Transverse colon (tissue), 4 donors: ENCODE results near the gene GPR55. TPM values are rescaled to one million over a fixed set of nuclear protein-coding genes. Genes with fewer than 3 reads are reported as not detected.

Experiments used
- DNase-seq: peaks from one replicate; pipeline ENCODE4 v3.0.0-alpha.2; 2019
- H3K27ac ChIP-seq, 4 donors: fragments of 200-600 bp; sonication (generic); 2 replicates each; pipeline ENCODE4 v1.5.1; 2016 to 2018; ENCODE audit warnings: inconsistent platforms in 4 of 4
- H3K27me3 ChIP-seq: fragments of 200-600 bp; sonication (generic); 2 replicates; pipeline ENCODE4 v1.5.1; 2017; ENCODE audit warnings: inconsistent platforms
- H3K36me3 ChIP-seq, 4 donors: fragments of 200-600 bp; sonication (generic); 2 replicates each; pipeline ENCODE4 v1.5.1; 2017 to 2019; ENCODE audit warnings: inconsistent platforms in 4 of 4
- H3K4me1 ChIP-seq, 4 donors: fragments of 200-600 bp; sonication (generic); 2 replicates each; pipeline ENCODE4 v1.5.1; 2017 to 2020; ENCODE audit warnings: inconsistent platforms in 4 of 4
- H3K4me3 ChIP-seq, 4 donors: fragments of 200-600 bp; sonication (generic); 1 replicate in 1 of 4; 2 replicates in 3 of 4; pipeline versions ENCODE4 v1.5.1 to v1.6.1; 2017 to 2019; ENCODE audit warnings: inconsistent platforms in 4 of 4
- H3K9me3 ChIP-seq, 2 donors: fragments of 200-600 bp; sonication (generic); 2 replicates each; pipeline ENCODE4 v1.5.1; 2017 to 2019; ENCODE audit warnings: inconsistent platforms in 2 of 2
- EP300 ChIP-seq: sonication (generic); formaldehyde crosslinking; IDR thresholded peaks from one replicate; pipeline ENCODE4 v1.6.1; 2017; ENCODE audit warnings: antibody characterized with exemption, low read depth
- POLR2A ChIP-seq: fragments of 450-650 bp; IDR thresholded peaks from one replicate; pipeline ENCODE4 v1.6.1; 2016; ENCODE audit warnings: antibody characterized with exemption, mild to moderate bottlenecking, moderate library complexity
- POLR2AphosphoS5 ChIP-seq, 3 donors: sonication (generic); formaldehyde crosslinking; IDR thresholded peaks; one replicate each; pipeline ENCODE4 v1.6.1; 2016; ENCODE audit warnings: antibody characterized with exemption in 3 of 3
- WGBS, 2 donors: methylation state at CpG; one replicate each; pipeline ENCODE4 v1.1.5; 2018; ENCODE audit warnings: low coverage in 1 of 2; 5-methylcytosine and 5-hydroxymethylcytosine counted together
- in situ Hi-C, 4 donors: fragments of 200-750 bp; cut with MboI; loops; one replicate each; pipeline versions ENCODE4 v1.15.0 to v1.15.1; 2017; ENCODE audit warnings: low sequenced_read_pairs in 3 of 4, low pct_ligation_motif_present in 1 of 4, low pct_unique_long_range_greater_than_20kb in 1 of 4
- intact Hi-C: fragments of 100-400 bp; cut with DNase I; formaldehyde crosslinking; loops from one replicate; pipeline ENCODE4 v1.15.1; 2023; ENCODE audit warnings: low total_unique reads
- total RNA-seq, 4 donors: library from RNA; depleted of rRNA; stranded (reverse); fragments of >200 nt; gene quantifications; one replicate each; pipeline ENCODE4 v1.1.0, GENCODE V29; 2016
- TF ChIP-seq, protein P1 (sequence below), 5 experiments: fragments of 200-600 bp in 3 of 5; fragments of 450-650 bp in 2 of 5; sonication (generic) in 3 of 5; IDR thresholded peaks; 1 replicate in 2 of 5; 2 replicates in 3 of 5; pipeline ENCODE4 v1.5.1; 2016 to 2017; ENCODE audit warnings: antibody characterized with exemption in 5 of 5, inconsistent platforms in 3 of 5, mild to moderate bottlenecking in 2 of 5, moderate library complexity in 1 of 5

Gene GPR55
- total RNA-seq, 4 donors from 2014 or later: 0.40 to 16.1 (median 2.0) TPM

DNA sequence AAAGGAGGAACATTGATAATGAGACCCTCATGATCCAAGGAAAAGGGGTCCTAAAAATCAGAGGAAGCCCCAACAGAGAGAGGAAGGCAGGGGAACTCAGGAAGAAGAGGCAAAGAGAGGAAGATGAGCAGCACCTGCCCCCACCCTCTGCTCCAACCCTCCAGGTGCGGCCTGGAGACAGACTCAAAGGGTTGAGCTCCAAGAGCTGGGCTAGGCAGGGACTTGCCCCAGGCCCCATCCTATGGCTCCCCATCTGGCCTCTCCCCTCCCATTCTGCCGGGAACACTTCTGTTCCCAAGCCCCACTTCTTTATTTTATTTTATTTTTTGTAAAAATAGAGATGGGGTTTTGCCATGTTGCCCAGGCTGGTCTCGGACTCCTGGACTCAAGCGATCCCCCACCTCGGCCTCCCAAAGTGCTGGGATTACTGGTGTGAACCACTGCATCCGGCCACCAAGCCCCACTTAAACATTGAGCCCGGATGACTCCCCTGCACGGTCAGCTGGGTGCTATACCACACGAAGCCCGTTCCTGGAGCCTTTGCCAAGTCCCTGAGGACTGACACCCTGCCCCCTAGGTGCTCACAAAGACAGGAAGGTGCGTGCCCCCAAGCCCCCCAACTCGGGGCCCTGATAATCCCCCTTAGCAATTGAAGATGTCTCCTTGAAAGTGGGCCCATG, 3.8 kb upstream of the GPR55 start:
- 86% methylated on average over 11 of the region's 12 CpGs; no CpG with 5 or more reads in 1 of the 2 donors for WGBS, 2 donors
- Histone ChIP-seq H3K36me3 (no peaks in the 10 kb centered on the region), H3K4me1 (no peaks in the 10 kb centered on the region), H3K9me3 (no peaks in the 10 kb centered on the region), H3K27me3 (no peaks in the 10 kb centered on the region), H3K4me3 (no peak overlapping the region), H3K27ac (no peak overlapping the region)
- intact Hi-C loops (no loop called here), in situ Hi-C loops (no loop called here)
- peak; percentile 1 for DNase-seq
- no peak for TF ChIP-seq EP300
- TF ChIP-seq POLR2AphosphoS5 (IDR thresholded peaks at IDR 0.05): no peak
- TF ChIP-seq, protein P1, sequence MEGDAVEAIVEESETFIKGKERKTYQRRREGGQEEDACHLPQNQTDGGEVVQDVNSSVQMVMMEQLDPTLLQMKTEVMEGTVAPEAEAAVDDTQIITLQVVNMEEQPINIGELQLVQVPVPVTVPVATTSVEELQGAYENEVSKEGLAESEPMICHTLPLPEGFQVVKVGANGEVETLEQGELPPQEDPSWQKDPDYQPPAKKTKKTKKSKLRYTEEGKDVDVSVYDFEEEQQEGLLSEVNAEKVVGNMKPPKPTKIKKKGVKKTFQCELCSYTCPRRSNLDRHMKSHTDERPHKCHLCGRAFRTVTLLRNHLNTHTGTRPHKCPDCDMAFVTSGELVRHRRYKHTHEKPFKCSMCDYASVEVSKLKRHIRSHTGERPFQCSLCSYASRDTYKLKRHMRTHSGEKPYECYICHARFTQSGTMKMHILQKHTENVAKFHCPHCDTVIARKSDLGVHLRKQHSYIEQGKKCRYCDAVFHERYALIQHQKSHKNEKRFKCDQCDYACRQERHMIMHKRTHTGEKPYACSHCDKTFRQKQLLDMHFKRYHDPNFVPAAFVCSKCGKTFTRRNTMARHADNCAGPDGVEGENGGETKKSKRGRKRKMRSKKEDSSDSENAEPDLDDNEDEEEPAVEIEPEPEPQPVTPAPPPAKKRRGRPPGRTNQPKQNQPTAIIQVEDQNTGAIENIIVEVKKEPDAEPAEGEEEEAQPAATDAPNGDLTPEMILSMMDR (IDR thresholded peaks at IDR 0.05): no peak
- TF ChIP-seq POLR2A: no peak

DNA sequence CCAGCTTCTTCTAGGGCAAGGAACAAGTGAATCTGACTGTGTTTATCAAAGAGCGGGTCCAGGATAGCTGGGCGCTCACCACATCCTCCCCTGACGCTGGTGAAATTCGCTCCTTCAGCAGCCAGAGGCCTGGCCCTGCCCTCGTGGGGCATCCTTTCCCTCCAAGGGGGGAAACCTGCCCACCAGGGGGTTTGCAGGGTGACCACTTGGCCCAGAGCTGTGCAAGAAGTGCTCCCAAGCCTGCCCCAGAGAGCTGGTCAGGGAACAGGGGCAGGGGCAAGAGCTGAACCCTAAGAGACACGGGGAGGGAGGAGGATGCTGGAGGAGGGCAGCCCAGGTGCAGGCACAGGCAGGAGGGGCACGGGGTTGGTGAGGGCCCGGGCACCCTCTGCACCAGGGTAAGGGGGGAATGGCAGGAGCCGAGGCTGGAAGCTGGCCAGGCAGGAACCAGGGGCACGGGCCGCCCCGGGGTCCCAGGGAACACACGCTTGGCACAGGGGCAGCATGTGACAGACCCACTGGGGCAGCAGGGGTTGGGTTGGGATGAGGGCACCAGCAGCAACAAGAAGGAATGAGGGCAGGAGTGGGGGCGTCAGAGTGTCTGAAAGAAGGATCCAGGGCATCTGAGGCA, 2.8 kb upstream of the GPR55 start:
- intact Hi-C loops: no loop called here
- Histone ChIP-seq H3K27me3 (no peaks in the 10 kb centered on the region), H3K27ac (no peak overlapping the region), H3K4me3 (no peak overlapping the region), H3K9me3 (no peaks in the 10 kb centered on the region), H3K4me1 (no peaks in the 10 kb centered on the region), H3K36me3 (no peaks in the 10 kb centered on the region)
- WGBS, 2 donors: 82% methylated on average over 14 of the region's 14 CpGs; no CpG with 5 or more reads in 1 of the 2 donors
- peak; percentile 7 for DNase-seq
- in situ Hi-C loops: no loop called here
- TF ChIP-seq EP300: no peak
- TF ChIP-seq, protein P1 (IDR thresholded peaks at IDR 0.05): no peak
- no peak for TF ChIP-seq POLR2A
- no peak for TF ChIP-seq POLR2AphosphoS5 (IDR thresholded peaks at IDR 0.05)

DNA sequence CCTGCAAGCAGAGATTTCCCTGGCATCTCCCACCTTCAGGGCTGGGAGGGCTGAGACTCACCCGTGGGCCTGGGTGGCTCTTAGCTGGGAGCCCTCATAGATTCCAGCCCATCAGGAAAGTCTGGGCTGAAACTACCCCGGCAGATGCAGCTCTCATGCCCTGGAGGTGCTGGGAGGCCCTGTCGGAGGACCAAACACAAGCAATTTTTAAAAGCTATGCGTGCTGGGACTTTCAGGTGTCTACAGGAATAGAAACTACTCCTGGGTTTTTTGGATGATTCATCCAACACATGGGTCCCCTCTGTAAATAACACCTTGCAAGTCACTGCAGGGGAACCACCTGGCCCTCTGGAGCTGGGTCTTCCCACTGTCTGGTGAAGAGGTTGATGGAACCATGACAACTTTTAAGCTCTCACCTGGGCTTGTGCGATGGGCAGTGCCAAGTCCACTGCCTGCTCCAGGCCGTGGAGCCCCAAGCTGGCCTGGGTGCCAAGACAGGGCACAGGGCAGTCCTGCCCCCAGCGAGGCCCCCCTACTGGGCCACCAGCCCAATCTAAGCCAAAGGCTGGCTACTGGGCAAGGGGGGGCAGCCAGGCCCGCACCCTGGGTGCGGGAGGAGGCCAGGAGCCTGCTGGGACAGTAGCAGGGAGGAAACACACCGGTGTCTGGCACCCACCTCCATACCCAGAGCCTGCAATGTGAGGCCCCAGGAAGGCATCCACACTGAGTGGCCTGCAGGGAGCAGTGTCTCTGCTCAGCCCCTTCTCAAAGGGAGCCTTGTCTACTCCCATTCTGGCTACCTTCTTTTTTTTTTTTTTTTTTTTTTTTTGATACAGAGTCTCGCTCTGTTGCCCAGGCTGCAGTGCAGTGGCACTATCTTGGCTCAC, 1.1 kb upstream of the GPR55 start:
- WGBS, 2 donors: 78 to 80% methylated on average over 1 to 11 of the region's 11 CpGs
- no peak overlapping the region for H3K27ac ChIP-seq

More for the DNA sequence above, 1.1 kb upstream of the GPR55 start:
- peak; percentile 4 for DNase-seq
- in situ Hi-C loops (no loop called here), intact Hi-C loops (no loop called here)
- H3K9me3 ChIP-seq: no peaks in the 10 kb centered on the region
- H3K4me1 ChIP-seq: no peaks in the 10 kb centered on the region
- no peaks in the 10 kb centered on the region for H3K36me3 ChIP-seq
- no peaks in the 10 kb centered on the region for H3K27me3 ChIP-seq
- TF ChIP-seq, protein P1 (IDR thresholded peaks at IDR 0.05): no peak
- TF ChIP-seq EP300: no peak
- no peak for TF ChIP-seq POLR2A
- no peak overlapping the region for H3K4me3 ChIP-seq
